ENCODE measurements around the gene BBOX1. TPM values are rescaled to one million over a fixed set of nuclear protein-coding genes. Genes with fewer than 3 reads are reported as not detected.

Gene BBOX1
- total and polyA plus RNA-seq, 4 donors: 2.8 to 18.4 (median 9.0) TPM

GRCh38 chr11:27173545-27173944 is 132.9 kb downstream of the BBOX1 start:
- Histone ChIP-seq H3K27ac (ENCODE audit: low read depth in 1 of 2, low read length in 2 of 2) (no peak overlapping the region), H3K9ac (ENCODE audit: low read depth in 1 of 2, low read length in 2 of 2) (no peak overlapping the region), H3K36me3 (ENCODE audit: control insufficient read depth in 4 of 4, insufficient read depth in 3 of 4, low read depth in 1 of 4, low read length in 3 of 4) (no peaks in the 10 kb centered on the region), H3K4me1 (ENCODE audit: control insufficient read depth in 4 of 4, insufficient read depth in 4 of 4, low read length in 3 of 4) (peaks cover 4 to 19% (median 11%) of the 10 kb centered on the region in 4 donors), H3K27me3 (ENCODE audit: control insufficient read depth in 4 of 4, insufficient read depth in 4 of 4, low read length in 3 of 4) (no peaks in the 10 kb centered on the region), H3K9me3 (ENCODE audit: control insufficient read depth in 4 of 4, low read length in 3 of 4) (no peaks in the 10 kb centered on the region), H3K4me3 (ENCODE audit: low read depth in 1 of 3, low read length in 3 of 3) (no peak overlapping the region)
- DNase-seq (ENCODE audit: low spot score): no peak
- 24% methylated on average over 1 of the region's 1 CpG for WGBS
- TF ChIP-seq RAD21 (IDR thresholded peaks at IDR 0.05) (no peak), FOXA2 (IDR thresholded peaks at IDR 0.05) (no peak), MAX (IDR thresholded peaks at IDR 0.05) (no peak), CTCF (IDR thresholded peaks at IDR 0.05; ENCODE audit: low read depth, low read length, missing input control) (no peak), REST (IDR thresholded peaks at IDR 0.05) (no peak), EGR1 (IDR thresholded peaks at IDR 0.05; ENCODE audit: low read depth in 2 of 2) (no peak), GABPA (IDR thresholded peaks at IDR 0.05 in 1 of 2, conservative IDR thresholded peaks at IDR 0.05 in 1 of 2) (no peak), ATF3 (IDR thresholded peaks at IDR 0.05) (no peak), HNF4A (conservative IDR thresholded peaks at IDR 0.05) (no peak), FOXA1 (IDR thresholded peaks at IDR 0.05) (no peak), HNF4G (IDR thresholded peaks at IDR 0.05) (no peak), ZBTB33 (IDR thresholded peaks at IDR 0.05) (no peak), JUND (IDR thresholded peaks at IDR 0.05) (no peak), YY1 (IDR thresholded peaks at IDR 0.05) (no peak), RXRA (IDR thresholded peaks at IDR 0.05) (no peak), NR2F2 (IDR thresholded peaks at IDR 0.05) (no peak), SP1 (IDR thresholded peaks at IDR 0.05) (no peak), TAF1 (conservative IDR thresholded peaks at IDR 0.05) (no peak)

Measured in liver (tissue), 9 donors.